Bronchial epithelial cell (primary cell): Measurements from ENCODE around the gene GFI1. TPM values are rescaled to one million over a fixed set of nuclear protein-coding genes. Genes with fewer than 3 reads are reported as not detected.

ENCODE experiments used
- DNase-seq: peaks from one replicate; pipeline ENCODE4 v3.0.0-alpha.2; 2010; ENCODE audit warnings: low read depth
- FAIRE-seq: peaks from 2 replicates; lab custom pipeline; 2011; peaks lifted over from hg19 to GRCh38; lab: Jason Lieb, UNC
- H3K27me3 ChIP-seq: 2 replicates; pipeline ENCODE4 v1.5.1; 2011; ENCODE audit warnings: low read length; ENCODE audit not compliant: control insufficient read depth, insufficient read depth
- H3K36me3 ChIP-seq: 2 replicates; pipeline ENCODE4 v1.5.1; 2011; ENCODE audit warnings: low read length; ENCODE audit not compliant: control insufficient read depth, insufficient read depth
- H3K4me3 ChIP-seq: 2 replicates; pipeline ENCODE4 v1.5.1; 2011; ENCODE audit warnings: mild to moderate bottlenecking, low read depth, low read length, control low read depth
- total RNA-seq: library from RNA; depleted of rRNA; stranded (reverse); fragments of >200 nt; gene quantifications from 2 replicates; pipeline ENCODE4 v1.2.1, GENCODE V29; 2014
- TF ChIP-seq, protein P1 (sequence below): IDR thresholded peaks from 2 replicates; pipeline ENCODE4 v1.5.1; 2011; ENCODE audit warnings: mild to moderate bottlenecking, moderate library complexity, low read length, control low read depth, inconsistent platforms; ENCODE audit not compliant: insufficient read depth, severe bottlenecking

The GFI1 gene
- total RNA-seq, 1 donor from 2014 or later: under 0.01 TPM

DNA sequence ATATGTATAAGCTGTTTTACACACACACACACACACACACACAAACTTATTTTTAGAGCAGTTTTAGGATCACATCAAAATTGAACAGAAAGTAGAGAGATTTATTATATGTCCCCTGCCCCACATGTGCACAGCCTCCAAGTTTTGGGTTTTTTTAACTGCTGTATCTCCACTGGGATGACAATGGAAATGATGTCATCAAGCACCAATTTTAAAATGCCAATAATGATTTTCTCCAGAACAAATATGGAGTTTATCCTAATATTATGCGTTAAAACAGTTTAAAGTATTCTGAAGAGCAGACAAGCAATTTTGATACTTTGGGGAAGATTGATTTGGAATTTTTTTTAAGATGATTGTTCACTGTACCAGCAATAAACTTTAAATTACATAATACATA is 56.7 kb downstream of the GFI1 start:
- H3K36me3 ChIP-seq: no peaks in the 10 kb centered on the region
- DNase-seq (no peak), FAIRE-seq (no peak)
- H3K27me3 ChIP-seq: no peaks in the 10 kb centered on the region
- TF ChIP-seq, protein P1, sequence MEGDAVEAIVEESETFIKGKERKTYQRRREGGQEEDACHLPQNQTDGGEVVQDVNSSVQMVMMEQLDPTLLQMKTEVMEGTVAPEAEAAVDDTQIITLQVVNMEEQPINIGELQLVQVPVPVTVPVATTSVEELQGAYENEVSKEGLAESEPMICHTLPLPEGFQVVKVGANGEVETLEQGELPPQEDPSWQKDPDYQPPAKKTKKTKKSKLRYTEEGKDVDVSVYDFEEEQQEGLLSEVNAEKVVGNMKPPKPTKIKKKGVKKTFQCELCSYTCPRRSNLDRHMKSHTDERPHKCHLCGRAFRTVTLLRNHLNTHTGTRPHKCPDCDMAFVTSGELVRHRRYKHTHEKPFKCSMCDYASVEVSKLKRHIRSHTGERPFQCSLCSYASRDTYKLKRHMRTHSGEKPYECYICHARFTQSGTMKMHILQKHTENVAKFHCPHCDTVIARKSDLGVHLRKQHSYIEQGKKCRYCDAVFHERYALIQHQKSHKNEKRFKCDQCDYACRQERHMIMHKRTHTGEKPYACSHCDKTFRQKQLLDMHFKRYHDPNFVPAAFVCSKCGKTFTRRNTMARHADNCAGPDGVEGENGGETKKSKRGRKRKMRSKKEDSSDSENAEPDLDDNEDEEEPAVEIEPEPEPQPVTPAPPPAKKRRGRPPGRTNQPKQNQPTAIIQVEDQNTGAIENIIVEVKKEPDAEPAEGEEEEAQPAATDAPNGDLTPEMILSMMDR: no peak
- no peak overlapping the region for H3K4me3 ChIP-seq

DNA sequence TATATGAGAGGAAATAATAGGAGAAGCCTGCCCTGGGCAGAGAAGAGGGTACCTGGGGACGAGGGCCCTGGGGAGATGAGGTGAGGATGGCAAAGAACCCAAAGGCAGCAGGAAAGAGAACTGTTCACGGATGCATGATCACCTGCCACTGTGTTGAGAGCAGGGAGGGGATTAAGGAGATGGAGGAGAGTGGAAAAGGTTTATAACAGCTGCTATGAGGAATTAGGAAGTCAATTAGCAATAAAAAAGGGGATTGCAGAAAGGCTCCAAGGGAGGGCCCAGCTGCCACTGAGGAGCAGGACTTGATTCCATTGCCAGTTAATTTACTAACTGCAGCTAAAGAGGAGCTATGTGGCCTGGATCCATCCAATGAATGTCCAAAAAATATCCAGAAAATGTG is 61.1 kb downstream of the GFI1 start:
- Histone ChIP-seq H3K36me3 (no peaks in the 10 kb centered on the region), H3K4me3 (no peak overlapping the region), H3K27me3 (peaks cover 2% of the 10 kb centered on the region)
- TF ChIP-seq, protein P1: no peak
- no peak for FAIRE-seq
- DNase-seq: no peak

Other genes with a start within 250 kb of the GFI1 start
- gene GLMN, start 187.9 kb downstream of the GFI1 start, total RNA-seq: 4.5 and 4.7 TPM in 2 replicates
- 4.7 and 5.1 TPM in 2 replicates for gene RPAP2, start 187.9 kb downstream of the GFI1 start, total RNA-seq